ENCODE results near the gene RBFOX2. TPM values are rescaled to one million over a fixed set of nuclear protein-coding genes. Genes with fewer than 3 reads are reported as not detected.

The RBFOX2 gene
- total and polyA plus RNA-seq, 2 of the 13 experiments (the other 11 are each of a cell fraction or from before 2014, with no cell fraction given) = 37.3 to 40.4 TPM

- TF ChIP-seq SMYD3 (CRISPR knock-in tag; IDR thresholded peaks at IDR 0.05) (no peak), KDM6A (CRISPR knock-in tag; IDR thresholded peaks at IDR 0.05; ENCODE audit: low read depth) (no peak), ZNF605 (CRISPR knock-in tag; IDR thresholded peaks at IDR 0.05) (no peak), MAFF (IDR thresholded peaks at IDR 0.05; ENCODE audit: low read depth, low read length) (no peak), SRSF9 (IDR thresholded peaks at IDR 0.05; ENCODE audit: borderline replicate concordance, insufficient read depth, low read depth, low read length, poor library complexity, severe bottlenecking) (no peak), ZNF572 (CRISPR knock-in tag; IDR thresholded peaks at IDR 0.05) (no peak), TSC22D2 (CRISPR knock-in tag; IDR thresholded peaks at IDR 0.05; ENCODE audit: borderline replicate concordance) (no peak), ELK4 (CRISPR knock-in tag; IDR thresholded peaks at IDR 0.05; ENCODE audit: borderline replicate concordance) (no peak), RBAK (CRISPR knock-in tag; IDR thresholded peaks at IDR 0.05) (no peak), KLF11 (CRISPR knock-in tag; IDR thresholded peaks at IDR 0.05) (no peak), KAT7 (CRISPR knock-in tag; IDR thresholded peaks at IDR 0.05; ENCODE audit: borderline replicate concordance) (no peak), TAF15 (IDR thresholded peaks at IDR 0.05; ENCODE audit: low read depth, low read length, poor library complexity, severe bottlenecking) (no peak), ZBTB7B (CRISPR knock-in tag; IDR thresholded peaks at IDR 0.05) (no peak)
Observed at GRCh38 chr22:36008565-36008964, 20.1 kb downstream of the RBFOX2 start (continued).

GRCh38 chr22:36008131-36008530 lies 20.5 kb downstream of the RBFOX2 start:
- Histone ChIP-seq H3K4me1 (ENCODE audit: insufficient read depth, low read length) (peaks cover 19% of the 10 kb centered on the region), H3K27ac (ENCODE audit: extremely low read length, insufficient read depth, low read length) (no peak overlapping the region), H4K20me1 (ENCODE audit: insufficient read depth, low read length) (no peaks in the 10 kb centered on the region), H3K9ac (ENCODE audit: insufficient read depth, low read depth, low read length) (no peak overlapping the region), H2AFZ (ENCODE audit: low read length) (no peak overlapping the region), H3K27me3 (ENCODE audit: control insufficient read depth in 1 of 2, insufficient read depth in 2 of 2, low read length in 2 of 2) (no peaks in the 10 kb centered on the region), H3K4me3 (replicated peaks in 1 of 3; ENCODE audit: insufficient read depth in 1 of 3, low read depth in 2 of 3, low read length in 3 of 3) (no peak overlapping the region), H3K36me3 (replicated peaks in 1 of 2; ENCODE audit: control insufficient read depth in 1 of 2, insufficient read depth in 2 of 2, low read length in 2 of 2) (no peaks in the 10 kb centered on the region), H3K9me3 (ENCODE audit: low read length) (no peaks in the 10 kb centered on the region), H3K79me2 (ENCODE audit: insufficient read depth, low read length) (peaks cover 65% of the 10 kb centered on the region), H3K4me2 (ENCODE audit: low read depth, low read length) (no peak overlapping the region)
- ChIA-PET CTCF (ENCODE audit: low intra/inter-chr PET ratio, low total read pairs) (no interaction called here), POLR2A (no interaction called here)
- no peak for ATAC-seq
- no peak for FAIRE-seq
- no peak for DNase-seq (ENCODE audit: low spot score)
- in situ Hi-C loops (cut with HindIII; ENCODE audit: extremely low pct_ligation_motif_present, low pct_unique_long_range_greater_than_20kb) (no loop called here), intact Hi-C loops (cut with micrococcal nuclease; ENCODE audit: unreplicated experiment) (no loop called here)
- no TSS peak for BruUV-seq (replicated peaks)
- TF ChIP-seq NR3C1 (CRISPR knock-in tag; IDR thresholded peaks at IDR 0.05) (no peak), ZNF792 (CRISPR knock-in tag; IDR thresholded peaks at IDR 0.05) (no peak), TP53 (CRISPR knock-in tag; conservative IDR thresholded peaks at IDR 0.05) (no peak), MTA1 (CRISPR knock-in tag; IDR thresholded peaks at IDR 0.05; ENCODE audit: borderline replicate concordance) (no peak), NR2F1 (CRISPR knock-in tag; IDR thresholded peaks at IDR 0.05) (no peak)
